Measurements from ENCODE around the gene WDR45B. TPM values are rescaled to one million over a fixed set of nuclear protein-coding genes. Genes with fewer than 3 reads are reported as not detected.

WDR45B gene
- total and polyA plus RNA-seq, 2 donors (not counting 1 experiment from before 2014, with no cell fraction given): 54.3 to 72.7 TPM

GRCh38 chr17:82692268-82692667 is 44.0 kb upstream of the WDR45B start:
- intact Hi-C loops (cut with micrococcal nuclease): no loop called here
- Histone ChIP-seq H3K27me3 (replicated peaks in 1 of 4; ENCODE audit: control extremely low read depth in 1 of 4, control insufficient read depth in 3 of 4, insufficient read depth in 4 of 4, low read length in 3 of 4) (peaks cover 0 to 6% (median 1%) of the 10 kb centered on the region in 4 experiments), H3K9me3 (ENCODE audit: control extremely low read depth in 1 of 3, control insufficient read depth in 2 of 3, insufficient read depth in 1 of 3, low read length in 2 of 3) (peaks cover 0 to 26% (median 7%) of the 10 kb centered on the region in 3 donors), H4K20me1 (ENCODE audit: control insufficient read depth, insufficient read depth, low read length, poor library complexity, severe bottlenecking) (peaks cover 3% of the 10 kb centered on the region), H2AFZ (ENCODE audit: insufficient read depth, low read depth, low read length, poor library complexity, severe bottlenecking) (no peak overlapping the region), H3K4me3 (ENCODE audit: control extremely low read depth in 1 of 5, extremely low read depth in 1 of 5, insufficient read depth in 1 of 5, low read depth in 2 of 5, low read length in 4 of 5) (no peak overlapping the region), H3K79me2 (ENCODE audit: control insufficient read depth, insufficient read depth, low read length) (peaks cover 3% of the 10 kb centered on the region), H3K4me1 (ENCODE audit: control insufficient read depth in 2 of 2, insufficient read depth in 2 of 2, low read length in 2 of 2) (peaks cover 2 to 4% of the 10 kb centered on the region in 2 donors), H3K4me2 (replicated peaks; ENCODE audit: low read depth, low read length, poor library complexity, severe bottlenecking) (no peak overlapping the region), H3K9ac (ENCODE audit: low read length) (no peak overlapping the region), H3K27ac (ENCODE audit: low read length in 2 of 2) (no peak overlapping the region), H3K36me3 (replicated peaks in 1 of 2; ENCODE audit: control extremely low read depth in 1 of 2, control insufficient read depth in 1 of 2, extremely low read depth in 1 of 2, insufficient read depth in 2 of 2, low read length in 1 of 2) (no peaks in the 10 kb centered on the region)
- CTCF ChIA-PET: no interaction called here
- H3K27me3 Mint-ChIP-seq: peaks cover 4% of the 10 kb centered on the region
- TF ChIP-seq CTCF (IDR thresholded peaks at IDR 0.05) (no peak), EZH2 (IDR thresholded peaks at IDR 0.05; ENCODE audit: borderline replicate concordance, insufficient read depth, low read depth, low read length, poor library complexity, severe bottlenecking) (no peak)
- no peak overlapping the region for H3K4me3 Mint-ChIP-seq
- peaks cover 4% of the 10 kb centered on the region for H3K4me1 Mint-ChIP-seq
- POLR2A ChIA-PET: no interaction called here
- 89% methylated on average over 10 of the region's 16 CpGs for WGBS (ENCODE audit: insufficient coverage)
- ATAC-seq (ENCODE audit: low read depth) (no peak), DNase-seq (no peak)
- no peak overlapping the region for H3K27ac Mint-ChIP-seq
- H3K9me3 Mint-ChIP-seq (ENCODE audit: insufficient read depth): peaks cover 6% of the 10 kb centered on the region

- no peak for DNase-seq
- 96% methylated on average over 8 of the region's 17 CpGs for WGBS (ENCODE audit: insufficient coverage)
- Histone ChIP-seq H3K27me3 (replicated peaks in 1 of 4; ENCODE audit: control extremely low read depth in 1 of 4, control insufficient read depth in 3 of 4, insufficient read depth in 4 of 4, low read length in 3 of 4) (peaks cover 0 to 2% (median 0%) of the 10 kb centered on the region in 4 experiments), H3K9ac (ENCODE audit: low read length) (no peak overlapping the region), H3K36me3 (replicated peaks in 1 of 2; ENCODE audit: control extremely low read depth in 1 of 2, control insufficient read depth in 1 of 2, extremely low read depth in 1 of 2, insufficient read depth in 2 of 2, low read length in 1 of 2) (no peaks in the 10 kb centered on the region), H3K4me1 (ENCODE audit: control insufficient read depth in 2 of 2, insufficient read depth in 2 of 2, low read length in 2 of 2) (no peaks in the 10 kb centered on the region), H3K4me3 (ENCODE audit: control extremely low read depth in 1 of 5, extremely low read depth in 1 of 5, insufficient read depth in 1 of 5, low read depth in 2 of 5, low read length in 4 of 5) (no peak overlapping the region), H2AFZ (ENCODE audit: insufficient read depth, low read depth, low read length, poor library complexity, severe bottlenecking) (no peak overlapping the region), H3K27ac (ENCODE audit: low read length in 2 of 2) (no peak overlapping the region), H3K9me3 (ENCODE audit: control extremely low read depth in 1 of 3, control insufficient read depth in 2 of 3, insufficient read depth in 1 of 3, low read length in 2 of 3) (peaks cover 0 to 21% (median 7%) of the 10 kb centered on the region in 3 donors), H3K4me2 (replicated peaks; ENCODE audit: low read depth, low read length, poor library complexity, severe bottlenecking) (no peak overlapping the region), H3K79me2 (ENCODE audit: control insufficient read depth, insufficient read depth, low read length) (peaks cover 3% of the 10 kb centered on the region), H4K20me1 (ENCODE audit: control insufficient read depth, insufficient read depth, low read length, poor library complexity, severe bottlenecking) (no peaks in the 10 kb centered on the region)
- Mint-ChIP-seq H3K4me1 (no peaks in the 10 kb centered on the region), H3K9me3 (ENCODE audit: insufficient read depth) (peaks cover 6% of the 10 kb centered on the region), H3K27me3 (peaks cover 4% of the 10 kb centered on the region), H3K27ac (no peak overlapping the region), H3K4me3 (no peak overlapping the region)
- ChIA-PET POLR2A (no interaction called here), CTCF (no interaction called here)
- intact Hi-C loops (cut with micrococcal nuclease): no loop called here
- ATAC-seq (ENCODE audit: low read depth): no peak
- TF ChIP-seq EZH2 (IDR thresholded peaks at IDR 0.05; ENCODE audit: borderline replicate concordance, insufficient read depth, low read depth, low read length, poor library complexity, severe bottlenecking): no peak
- TF ChIP-seq CTCF (IDR thresholded peaks at IDR 0.05): no peak
These were observed 43.5 kb upstream of the WDR45B start for GRCh38 chr17:82691714-82692113.
